Lower leg skin (tissue), 3 donors: ENCODE measurements around the gene SLC10A3.
A peak's percentile ranks its signal among the peaks of the same experiment; 100 is the strongest.

Experiments used
- POLR2A ChIP-seq, 2 donors: fragments of 450-650 bp; IDR thresholded peaks; one replicate each; pipeline ENCODE4 v1.6.1; 2016 to 2017; ENCODE audit warnings: antibody characterized with exemption in 2 of 2, mild to moderate bottlenecking in 1 of 2, moderate library complexity in 1 of 2
- TF ChIP-seq, protein P1 (sequence below), 3 donors: fragments of 450-650 bp; IDR thresholded peaks; one replicate each; pipeline ENCODE4 v1.5.1; 2016; ENCODE audit warnings: antibody characterized with exemption in 3 of 3, mild to moderate bottlenecking in 3 of 3, moderate library complexity in 2 of 3

DNA sequence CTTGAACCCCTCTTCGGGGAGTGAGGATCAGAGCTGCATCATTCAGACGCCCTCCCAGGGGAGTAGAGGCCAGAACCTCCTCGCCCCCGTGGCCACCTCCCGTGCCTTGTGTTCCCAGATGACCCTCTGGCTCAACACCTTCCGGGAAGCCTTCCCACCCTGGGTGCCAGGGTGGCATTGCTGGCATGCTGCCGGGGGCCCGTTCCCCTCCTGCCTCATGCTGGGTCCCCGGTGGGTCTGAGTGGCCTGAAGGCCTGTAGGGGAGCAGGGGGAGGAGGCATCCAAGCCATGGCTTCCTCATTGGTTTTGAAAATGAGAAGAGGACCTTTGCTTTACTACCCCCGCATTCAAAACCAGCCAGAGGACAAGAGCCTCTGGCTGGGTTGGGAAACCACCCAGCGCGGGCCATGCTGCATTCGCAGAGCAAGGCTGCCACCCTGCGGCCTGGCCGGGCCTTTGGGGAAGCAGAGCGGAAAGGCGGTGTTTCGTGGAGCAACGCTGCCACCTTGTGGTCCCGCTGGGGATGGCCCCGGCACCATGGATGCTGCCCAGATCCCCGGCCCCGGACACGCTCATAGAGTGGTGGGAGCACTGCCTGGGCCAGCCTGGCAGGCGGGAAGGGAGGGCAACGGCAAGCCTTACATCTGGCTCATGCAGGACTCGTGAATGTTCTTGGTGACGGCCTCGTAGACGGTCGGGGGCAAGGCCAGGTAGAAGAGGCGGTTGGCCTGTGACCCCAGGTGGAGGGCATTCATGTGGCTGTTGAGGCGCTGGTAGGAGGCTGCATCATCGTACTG, 44.3 kb upstream of the SLC10A3 start:
- TF ChIP-seq, protein P1, sequence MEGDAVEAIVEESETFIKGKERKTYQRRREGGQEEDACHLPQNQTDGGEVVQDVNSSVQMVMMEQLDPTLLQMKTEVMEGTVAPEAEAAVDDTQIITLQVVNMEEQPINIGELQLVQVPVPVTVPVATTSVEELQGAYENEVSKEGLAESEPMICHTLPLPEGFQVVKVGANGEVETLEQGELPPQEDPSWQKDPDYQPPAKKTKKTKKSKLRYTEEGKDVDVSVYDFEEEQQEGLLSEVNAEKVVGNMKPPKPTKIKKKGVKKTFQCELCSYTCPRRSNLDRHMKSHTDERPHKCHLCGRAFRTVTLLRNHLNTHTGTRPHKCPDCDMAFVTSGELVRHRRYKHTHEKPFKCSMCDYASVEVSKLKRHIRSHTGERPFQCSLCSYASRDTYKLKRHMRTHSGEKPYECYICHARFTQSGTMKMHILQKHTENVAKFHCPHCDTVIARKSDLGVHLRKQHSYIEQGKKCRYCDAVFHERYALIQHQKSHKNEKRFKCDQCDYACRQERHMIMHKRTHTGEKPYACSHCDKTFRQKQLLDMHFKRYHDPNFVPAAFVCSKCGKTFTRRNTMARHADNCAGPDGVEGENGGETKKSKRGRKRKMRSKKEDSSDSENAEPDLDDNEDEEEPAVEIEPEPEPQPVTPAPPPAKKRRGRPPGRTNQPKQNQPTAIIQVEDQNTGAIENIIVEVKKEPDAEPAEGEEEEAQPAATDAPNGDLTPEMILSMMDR (IDR thresholded peaks at IDR 0.05): peak in 2 of 3 donors; percentile 89 to 97
- TF ChIP-seq POLR2A (IDR thresholded peaks at IDR 0.05): no peak
